ENCODE results near the gene MYL7.
A peak's percentile ranks its signal among the peaks of the same experiment; 100 is the strongest.

The MYL7 gene

DNA sequence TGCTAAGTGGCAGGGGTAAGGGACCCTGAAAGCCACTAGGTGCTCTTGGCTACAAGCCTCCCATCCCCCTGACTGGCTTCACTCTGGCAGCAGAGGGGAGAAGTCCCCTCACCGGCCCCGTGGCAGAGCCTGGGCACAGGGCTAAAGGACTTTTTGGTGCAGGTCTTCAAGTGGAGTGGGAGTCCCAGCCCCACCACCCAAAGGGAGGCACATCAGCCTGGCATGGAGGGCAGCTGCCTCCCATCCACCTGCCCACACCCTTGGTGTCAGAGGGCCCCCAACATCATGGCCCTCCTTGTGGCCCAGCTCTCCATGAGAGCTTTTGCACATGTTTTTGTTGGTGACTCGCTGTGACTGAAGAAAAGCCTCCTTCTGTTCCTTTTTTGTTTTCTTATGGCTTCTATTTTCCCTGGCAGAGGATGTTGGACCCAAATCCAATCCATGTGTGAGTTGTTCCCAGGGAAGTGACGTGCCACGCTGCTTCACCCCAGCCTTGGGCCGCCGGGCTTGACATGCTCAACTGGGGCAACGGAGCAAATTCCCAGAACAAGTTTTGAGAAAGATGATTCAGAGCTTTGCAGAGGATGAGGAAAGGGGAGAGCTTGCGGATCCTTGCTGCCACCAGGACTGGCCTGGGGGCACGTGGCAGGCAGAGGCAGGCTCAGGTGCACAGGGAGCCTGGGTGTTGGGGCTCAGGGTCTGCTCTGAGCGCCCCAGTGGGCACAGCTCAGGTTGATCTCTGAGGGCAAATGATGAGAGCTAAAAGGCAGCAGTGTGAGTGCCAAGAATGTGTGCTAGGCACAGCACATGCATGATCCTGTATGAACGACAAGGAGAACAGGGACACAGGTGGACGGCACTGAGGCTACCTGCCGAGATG, 38.9 kb downstream of the MYL7 start:
- DNase-seq: peak in 5 of 56 donors; percentile 22 to 48 (median 25)

DNA sequence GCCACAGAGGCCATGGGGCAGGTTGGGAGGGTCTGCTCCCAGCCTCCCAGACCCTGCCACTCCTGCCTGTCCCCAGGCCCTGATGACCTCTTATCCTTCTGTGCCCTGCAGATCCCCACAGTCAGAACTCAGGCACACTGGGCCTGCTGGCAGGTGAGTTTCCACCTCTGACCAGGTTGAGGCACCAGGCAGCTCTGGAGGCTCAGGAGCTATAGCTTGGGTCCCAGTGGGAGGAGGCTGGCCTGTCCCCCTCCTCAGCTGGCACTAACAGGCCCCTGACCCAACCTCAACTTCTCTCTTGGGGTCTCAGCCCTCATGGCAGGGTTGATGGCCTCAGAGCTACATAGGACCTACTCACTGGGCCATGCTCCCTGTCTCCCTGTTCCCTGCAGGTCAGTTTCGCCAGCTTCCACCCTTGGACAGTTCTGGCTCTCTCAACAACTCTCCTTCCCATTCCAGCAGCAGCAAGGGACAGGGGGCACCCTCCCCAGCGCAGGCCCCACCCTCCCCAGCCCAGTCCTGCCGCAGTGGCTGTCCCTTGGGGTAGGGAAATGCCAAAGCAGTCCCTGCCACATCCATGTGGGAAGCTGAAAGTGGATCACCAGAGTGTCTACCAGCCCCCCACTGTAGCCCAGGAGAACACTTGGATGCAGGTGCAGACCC, 39.7 kb downstream of the MYL7 start:
- DNase-seq: no peak

DNA sequence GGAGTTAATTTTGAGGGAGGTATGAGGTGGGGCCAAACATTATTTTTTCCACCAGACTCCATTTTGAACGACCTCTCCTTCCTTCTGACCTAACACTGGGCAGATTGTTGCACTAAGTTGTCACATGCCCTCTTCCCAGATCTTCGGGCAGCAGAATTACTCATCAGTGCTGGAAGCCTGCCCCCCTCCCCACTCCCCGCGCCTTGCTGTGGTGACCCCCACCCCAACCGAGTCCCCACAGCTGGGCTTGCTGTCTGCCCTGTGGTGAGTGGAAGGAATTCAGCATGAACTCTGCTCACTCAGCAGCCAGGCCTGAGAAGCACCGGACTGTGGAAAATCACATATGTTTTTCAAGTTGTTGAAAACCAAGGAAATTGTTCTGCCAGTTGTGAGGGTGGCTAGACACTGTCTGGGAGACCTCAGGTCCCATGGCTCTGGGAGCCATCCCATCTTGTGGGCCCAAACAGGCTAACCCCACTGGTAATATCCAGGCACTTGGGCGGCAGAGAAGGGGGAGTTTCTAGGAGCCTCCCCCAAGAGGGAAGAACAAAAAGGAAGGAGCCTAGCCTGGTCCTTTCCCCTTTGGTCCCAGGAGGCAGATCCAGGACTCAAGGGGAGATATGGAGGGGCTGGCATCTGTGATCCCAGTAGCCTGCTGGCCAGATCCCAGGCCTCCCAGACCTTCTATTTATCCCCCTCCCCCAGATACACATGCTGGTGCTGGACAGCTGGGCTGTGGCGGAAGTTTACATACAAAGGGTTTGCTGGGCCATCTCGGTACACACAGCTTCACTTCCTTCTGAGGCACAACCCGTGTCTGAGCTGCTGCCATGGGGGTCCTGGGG, 40.5 kb downstream of the MYL7 start:
- peak in 11 of 56 donors; percentile 7 to 69 (median 37) for DNase-seq

DNA sequence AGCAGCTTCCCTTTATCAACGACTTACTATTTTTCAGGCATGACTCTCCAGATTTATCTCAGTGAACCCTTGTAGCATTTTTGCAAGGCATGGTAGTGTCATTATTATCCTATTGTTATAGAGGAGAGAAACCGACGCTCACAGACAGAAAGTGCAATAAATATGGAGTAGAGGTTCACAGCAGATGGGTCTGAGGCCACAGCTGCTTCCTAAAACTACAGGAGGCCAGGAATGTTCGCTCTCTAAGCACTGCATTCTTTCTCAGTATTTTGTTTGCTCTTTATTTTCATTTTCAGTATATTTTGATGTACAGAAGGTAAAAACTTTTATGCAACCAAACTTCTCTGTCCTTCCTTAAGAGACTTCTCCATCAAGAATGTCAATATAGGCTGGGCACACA, 41.5 kb downstream of the MYL7 start:
- no peak for DNase-seq

- DNase-seq: no peak
Measured at GRCh38 chr7:44098092-44099068, 42.8 kb downstream of the MYL7 start.

DNA sequence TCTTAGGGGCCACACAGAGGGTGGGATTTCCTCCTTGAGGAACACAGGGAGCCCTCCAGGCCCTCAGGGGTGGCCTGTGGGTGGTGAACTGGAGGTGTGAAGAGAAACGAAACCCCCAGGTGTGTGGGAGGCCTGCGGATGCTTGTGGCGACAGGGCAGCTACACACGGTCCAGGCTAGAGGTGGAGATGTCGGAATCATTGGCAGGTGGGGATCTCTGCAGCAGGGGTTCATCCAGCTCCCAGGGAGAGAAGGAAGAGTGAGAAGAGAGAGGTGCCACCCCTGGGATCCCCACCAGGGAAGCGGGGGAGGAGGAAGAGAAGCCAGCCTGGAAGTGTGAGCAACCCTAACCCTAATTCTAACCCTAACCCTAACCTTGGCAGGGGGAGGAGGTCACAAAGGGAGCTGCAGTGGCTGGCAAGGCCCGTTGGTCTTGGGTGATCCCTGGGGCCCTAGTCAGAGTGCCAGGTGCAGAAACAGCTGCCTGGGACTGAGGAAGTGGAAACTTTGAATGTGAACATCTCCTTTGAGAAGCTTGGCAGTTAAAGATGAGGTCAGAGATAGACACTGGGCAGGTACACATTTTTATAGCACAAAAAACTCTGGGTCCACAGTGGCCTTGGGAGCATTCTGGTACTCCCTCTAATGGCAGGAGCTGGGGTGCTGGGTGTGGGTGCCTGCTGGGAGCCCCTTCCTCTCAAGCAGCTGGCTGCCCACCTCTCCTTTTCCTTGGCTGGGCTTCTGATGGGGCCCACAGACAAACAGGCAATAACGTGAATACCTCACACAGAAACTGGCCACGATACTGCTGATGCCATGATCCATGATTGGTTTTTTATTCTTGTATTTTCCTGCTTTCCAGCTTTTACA, 43.8 kb downstream of the MYL7 start:
- no peak for DNase-seq

- DNase-seq: no peak
Measured at GRCh38 chr7:44096326-44096881, 44.7 kb downstream of the MYL7 start.

DNA sequence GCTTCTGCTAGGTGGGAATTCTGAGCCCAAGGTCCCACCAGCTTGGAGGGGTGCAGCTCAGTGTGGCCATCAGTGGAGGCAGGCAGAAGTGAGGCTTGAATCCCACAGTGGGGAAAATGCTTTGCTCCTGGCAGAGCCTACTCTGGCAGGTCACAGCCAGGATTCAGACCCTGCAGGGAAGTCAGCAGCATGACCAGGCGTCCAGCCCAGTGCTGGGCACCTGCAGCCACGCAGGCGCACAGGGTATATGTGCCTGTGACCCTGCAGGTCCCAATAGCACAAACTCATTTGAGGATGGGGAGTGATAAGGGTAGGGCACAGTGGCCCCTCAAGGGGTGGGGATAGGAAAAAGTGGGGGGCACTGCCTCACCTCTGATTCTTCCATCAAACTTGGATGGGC, 45.4 kb downstream of the MYL7 start:
- no peak for DNase-seq

- no peak for DNase-seq
Measured at GRCh38 chr7:44094883-44095592, 46.1 kb downstream of the MYL7 start.

DNA sequence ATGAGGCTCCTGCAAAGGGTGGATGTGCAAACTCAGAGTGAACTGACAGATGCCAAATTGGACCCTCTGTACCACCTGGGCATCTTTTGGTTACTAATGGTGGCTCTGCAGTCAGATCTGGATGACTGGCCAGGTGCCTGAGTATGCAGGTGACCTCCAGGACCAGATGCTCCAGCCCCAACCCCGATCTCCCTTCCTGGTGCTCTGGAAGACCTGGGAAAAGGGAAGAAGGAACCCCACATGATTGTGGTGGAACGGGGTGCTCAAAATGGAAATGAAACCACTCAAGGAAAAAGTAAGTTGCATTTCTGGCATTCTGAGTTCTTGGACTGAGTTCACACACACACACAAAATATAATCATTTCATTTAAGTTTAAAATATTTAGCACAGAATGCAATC, 46.8 kb downstream of the MYL7 start:
- DNase-seq: no peak

DNA sequence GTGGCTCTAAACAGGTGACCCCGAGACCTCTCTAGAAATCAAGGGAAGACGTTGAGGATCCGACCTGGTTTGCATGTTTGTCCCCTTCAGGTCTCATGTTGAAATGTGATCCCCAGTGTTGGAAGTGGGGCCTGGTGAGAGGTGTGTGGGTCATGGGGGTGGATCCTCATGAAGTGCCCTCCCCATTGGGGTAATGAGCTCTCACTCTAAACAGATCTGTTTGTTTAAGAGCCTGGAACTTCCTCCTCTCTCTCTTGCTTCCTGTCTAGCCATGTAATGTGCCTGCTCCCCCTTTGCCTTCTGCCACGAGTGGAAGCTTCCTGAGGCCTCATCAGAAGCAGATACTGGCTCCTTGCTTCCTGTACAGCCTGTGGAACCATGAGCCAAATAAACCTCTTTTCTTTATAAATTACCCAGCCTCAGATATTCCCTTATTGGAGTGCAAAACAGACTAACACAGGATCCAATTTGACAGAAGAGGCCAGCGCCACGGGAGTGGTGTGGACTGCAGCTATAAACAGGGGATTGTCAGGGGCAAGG, 48.0 kb downstream of the MYL7 start:
- no peak for DNase-seq
